NB4 (cell line): ENCODE results near the gene HILPDA.

Experiments used
- DNase-seq: peaks from one replicate; pipeline ENCODE4 v3.0.0; 2010; ENCODE audit warnings: low read depth
- H3K4me3 ChIP-seq: one replicate; pipeline ENCODE4 v1.5.1; 2011; ENCODE audit warnings: mild to moderate bottlenecking, low read depth, low read length, moderate library complexity
- MAX ChIP-seq: IDR thresholded peaks from 2 replicates; pipeline ENCODE4 v1.6.1; 2011; ENCODE audit warnings: low read depth, low read length
- MYC ChIP-seq: IDR thresholded peaks from 2 replicates; pipeline ENCODE4 v1.6.1; 2011; ENCODE audit warnings: low read depth, low read length
- POLR2A ChIP-seq: IDR thresholded peaks from 2 replicates; pipeline ENCODE4 v1.6.1; 2011; ENCODE audit warnings: mild to moderate bottlenecking; ENCODE audit not compliant: insufficient read length; ENCODE audit errors: extremely low read depth
- TF ChIP-seq, protein P1 (sequence below): IDR thresholded peaks from one replicate; pipeline ENCODE4 v1.5.1; 2012; ENCODE audit warnings: low read depth, low read length

Gene HILPDA

DNA sequence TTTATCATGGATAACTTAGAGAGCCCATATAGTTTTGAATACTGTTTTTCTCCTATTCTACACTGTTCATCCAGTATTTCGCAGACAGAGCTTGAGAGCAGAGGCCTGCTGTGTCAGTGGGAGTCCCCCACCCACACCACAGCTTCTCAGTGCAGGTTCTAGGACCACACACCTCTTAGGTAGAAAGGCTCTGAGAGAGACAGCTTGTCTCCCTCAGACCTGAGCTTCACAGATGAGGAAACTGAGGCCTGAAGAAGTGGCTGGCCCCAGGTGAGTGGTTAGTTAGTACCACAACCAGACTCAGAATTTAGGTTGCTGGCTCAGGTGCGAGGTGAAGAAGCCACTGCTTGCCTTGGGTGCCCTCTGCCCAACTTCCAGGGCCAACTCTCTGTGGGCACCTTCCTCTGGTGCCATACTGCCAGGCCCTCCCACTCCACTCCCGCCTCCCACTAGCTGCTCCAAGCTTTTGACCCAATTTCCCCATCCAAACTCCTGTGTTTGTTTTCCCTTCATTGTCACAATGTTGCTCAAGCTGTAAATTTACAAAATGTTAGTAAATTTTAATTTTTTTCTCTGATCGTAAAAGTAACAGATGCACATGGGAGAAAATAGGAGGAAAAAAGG, 7.6 kb upstream of the HILPDA start:
- DNase-seq = no peak
- H3K4me3 ChIP-seq = no peak overlapping the region
- TF ChIP-seq, protein P1, sequence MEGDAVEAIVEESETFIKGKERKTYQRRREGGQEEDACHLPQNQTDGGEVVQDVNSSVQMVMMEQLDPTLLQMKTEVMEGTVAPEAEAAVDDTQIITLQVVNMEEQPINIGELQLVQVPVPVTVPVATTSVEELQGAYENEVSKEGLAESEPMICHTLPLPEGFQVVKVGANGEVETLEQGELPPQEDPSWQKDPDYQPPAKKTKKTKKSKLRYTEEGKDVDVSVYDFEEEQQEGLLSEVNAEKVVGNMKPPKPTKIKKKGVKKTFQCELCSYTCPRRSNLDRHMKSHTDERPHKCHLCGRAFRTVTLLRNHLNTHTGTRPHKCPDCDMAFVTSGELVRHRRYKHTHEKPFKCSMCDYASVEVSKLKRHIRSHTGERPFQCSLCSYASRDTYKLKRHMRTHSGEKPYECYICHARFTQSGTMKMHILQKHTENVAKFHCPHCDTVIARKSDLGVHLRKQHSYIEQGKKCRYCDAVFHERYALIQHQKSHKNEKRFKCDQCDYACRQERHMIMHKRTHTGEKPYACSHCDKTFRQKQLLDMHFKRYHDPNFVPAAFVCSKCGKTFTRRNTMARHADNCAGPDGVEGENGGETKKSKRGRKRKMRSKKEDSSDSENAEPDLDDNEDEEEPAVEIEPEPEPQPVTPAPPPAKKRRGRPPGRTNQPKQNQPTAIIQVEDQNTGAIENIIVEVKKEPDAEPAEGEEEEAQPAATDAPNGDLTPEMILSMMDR = no peak
- no peak for TF ChIP-seq POLR2A
- TF ChIP-seq MAX = no peak
- no peak for TF ChIP-seq MYC

GRCh38 chr7:128448751-128449302, 6.9 kb upstream of the HILPDA start:
- no peak overlapping the region for H3K4me3 ChIP-seq
- peak; percentile 32 for DNase-seq
- TF ChIP-seq, protein P1 = no peak
- TF ChIP-seq MAX (no peak), MYC (no peak), POLR2A (no peak)

- DNase-seq = peak; percentile 82
- TF ChIP-seq MAX = no peak
- TF ChIP-seq MYC = no peak
- TF ChIP-seq POLR2A = no peak
- TF ChIP-seq, protein P1 = no peak
- H3K4me3 ChIP-seq = peak overlapping the region; percentile 12
Observed at GRCh38 chr7:128450409-128450808, 5.3 kb upstream of the HILPDA start.

GRCh38 chr7:128450913-128451312, 4.8 kb upstream of the HILPDA start:
- H3K4me3 ChIP-seq = no peak overlapping the region
- DNase-seq = no peak
- TF ChIP-seq MAX (no peak), MYC (no peak), POLR2A (no peak)
- TF ChIP-seq, protein P1 = no peak

GRCh38 chr7:128452552-128452951, 3.1 kb upstream of the HILPDA start:
- DNase-seq = no peak
- H3K4me3 ChIP-seq = no peak overlapping the region
- TF ChIP-seq MAX (no peak), MYC (no peak), POLR2A (no peak)
- TF ChIP-seq, protein P1 = no peak
